ENCODE data around the gene SLC17A8.
"Not testable (repeated sequence)": the region's sequence is repeated elsewhere in the genome, so short reads cannot be mapped to it uniquely, and the experiment has no call there.

Gene SLC17A8

DNA sequence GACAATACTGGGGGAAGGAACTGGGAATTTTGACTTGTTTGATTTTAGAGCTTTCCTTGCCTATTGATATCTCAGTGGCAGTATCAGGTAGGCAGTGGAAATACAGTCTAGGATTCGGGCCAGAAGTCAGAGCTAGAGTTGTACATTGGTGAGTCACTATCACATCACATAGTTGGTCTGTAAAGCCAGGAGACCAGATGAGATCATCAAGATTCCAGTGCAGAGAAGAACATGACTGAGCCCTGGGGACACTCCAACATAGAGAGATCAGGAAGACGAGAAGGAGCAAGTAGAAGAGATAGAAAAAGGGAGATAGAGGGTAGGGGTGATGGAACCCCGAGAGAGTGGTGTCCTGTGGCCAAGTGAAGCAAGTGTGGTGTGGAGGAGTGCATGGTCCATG, 70.2 kb downstream of the SLC17A8 start:
- DNase-seq (ENCODE audit: low read depth), result no peak

DNA sequence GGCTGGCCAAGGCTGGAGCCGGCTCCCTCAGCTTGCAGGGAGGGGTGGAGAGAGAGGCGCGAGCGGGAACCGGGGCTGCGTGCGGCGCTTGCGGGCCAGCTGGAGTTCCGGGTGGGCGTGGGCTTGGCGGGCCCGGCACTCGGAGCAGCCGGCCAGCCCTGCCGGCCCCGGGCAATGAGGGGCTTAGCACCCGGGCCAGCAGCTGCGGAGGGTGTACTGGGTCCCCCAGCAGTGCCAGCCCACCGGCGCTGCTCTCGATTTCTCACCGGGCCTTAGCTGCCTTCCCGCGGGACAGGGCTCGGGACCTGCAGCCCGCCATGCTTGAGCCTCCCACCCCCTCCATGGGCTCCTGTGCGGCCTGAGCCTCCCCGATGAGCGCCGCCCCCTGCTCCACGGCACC, 73.4 kb downstream of the SLC17A8 start:
- DNase-seq (ENCODE audit: low read depth), result not testable (repeated sequence)

GRCh38 chr12:100433701-100434100, 76.8 kb downstream of the SLC17A8 start:
- DNase-seq (ENCODE audit: low read depth), result no peak

DNA sequence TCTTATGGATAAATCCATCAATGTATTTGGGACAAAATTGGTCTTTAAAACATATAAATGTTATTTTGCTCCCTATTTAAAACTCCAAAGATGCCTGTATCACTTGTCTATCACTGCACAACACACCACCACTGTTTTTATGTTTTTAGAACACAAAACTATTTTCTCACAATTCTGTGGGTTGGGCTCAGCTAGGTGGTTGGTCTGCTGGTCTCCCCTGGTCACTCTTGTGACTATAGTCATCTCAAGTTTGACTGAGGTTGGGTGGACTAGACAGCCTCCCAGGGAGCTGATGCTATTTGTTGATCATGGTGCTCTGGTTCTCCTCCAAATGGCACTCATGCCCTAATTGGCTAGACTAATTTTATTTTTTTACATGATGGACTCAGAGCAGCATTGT, 77.3 kb downstream of the SLC17A8 start:
- DNase-seq (ENCODE audit: low read depth), result no peak

- DNase-seq (ENCODE audit: low read depth), result no peak
Observed at GRCh38 chr12:100435957-100436356, 79.1 kb downstream of the SLC17A8 start.

GRCh38 chr12:100437038-100437841, 80.4 kb downstream of the SLC17A8 start:
- no peak for DNase-seq (ENCODE audit: low read depth)

DNA sequence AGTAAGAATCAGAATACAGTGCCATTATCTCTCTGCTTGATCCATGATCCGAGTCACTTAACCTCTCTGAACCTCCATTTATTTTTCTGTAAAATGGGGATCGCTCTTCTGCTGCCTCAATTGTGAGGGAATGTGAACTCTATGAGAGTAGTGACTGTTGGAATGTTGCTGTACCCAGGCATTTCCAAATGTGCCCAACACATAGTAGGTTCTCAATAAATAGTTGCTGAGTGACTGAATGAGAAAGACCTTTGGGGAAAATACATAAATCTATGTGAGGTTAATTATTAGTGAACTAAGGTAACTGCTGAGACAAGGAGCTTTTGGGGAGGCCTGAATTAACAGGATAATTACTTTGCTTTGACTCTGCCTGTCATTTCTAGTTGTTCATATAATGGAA, 82.9 kb downstream of the SLC17A8 start:
- no peak for DNase-seq (ENCODE audit: low read depth)

- no peak for DNase-seq (ENCODE audit: low read depth)
Observed at GRCh38 chr12:100442403-100442802, 85.5 kb downstream of the SLC17A8 start.

DNA sequence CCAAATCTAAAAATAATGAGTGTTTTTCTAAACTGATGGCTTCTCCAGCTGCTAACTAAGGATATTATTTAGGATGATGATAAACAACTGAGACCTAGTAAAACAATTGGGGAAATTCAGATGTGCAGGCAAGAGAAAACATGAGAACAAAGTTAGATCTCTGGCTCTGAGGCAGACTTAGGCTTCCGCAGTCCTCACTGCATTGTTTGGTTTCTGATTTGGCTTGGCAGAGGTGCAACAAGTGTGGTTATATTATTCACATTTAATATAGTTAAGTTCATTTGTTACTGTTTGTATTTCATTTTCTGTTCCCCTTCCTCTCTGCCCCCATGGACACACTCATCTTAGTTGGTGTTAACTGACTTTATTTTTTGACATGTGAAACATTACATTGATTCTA, 86.6 kb downstream of the SLC17A8 start:
- DNase-seq (ENCODE audit: low read depth), result no peak

DNA sequence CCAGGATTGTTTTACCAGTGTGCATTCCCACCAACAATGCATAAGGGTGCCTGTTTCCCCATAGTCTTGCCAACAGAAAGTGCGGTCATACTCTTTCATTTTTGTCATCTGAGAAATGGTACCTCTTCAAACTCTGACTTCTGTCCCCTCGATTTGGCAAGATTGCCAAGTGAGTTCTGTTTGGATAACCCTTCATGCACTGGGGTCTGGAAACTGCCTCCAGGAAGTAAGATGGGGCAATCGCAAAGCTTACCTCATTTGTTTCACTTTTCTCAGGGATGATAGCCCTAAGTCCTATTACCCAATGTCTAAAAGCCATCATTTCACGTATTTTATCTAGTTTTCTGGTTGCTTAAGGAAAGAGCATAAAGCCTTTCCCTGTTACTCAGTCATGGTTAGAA, 88.2 kb downstream of the SLC17A8 start:
- no peak for DNase-seq (ENCODE audit: low read depth)

DNA sequence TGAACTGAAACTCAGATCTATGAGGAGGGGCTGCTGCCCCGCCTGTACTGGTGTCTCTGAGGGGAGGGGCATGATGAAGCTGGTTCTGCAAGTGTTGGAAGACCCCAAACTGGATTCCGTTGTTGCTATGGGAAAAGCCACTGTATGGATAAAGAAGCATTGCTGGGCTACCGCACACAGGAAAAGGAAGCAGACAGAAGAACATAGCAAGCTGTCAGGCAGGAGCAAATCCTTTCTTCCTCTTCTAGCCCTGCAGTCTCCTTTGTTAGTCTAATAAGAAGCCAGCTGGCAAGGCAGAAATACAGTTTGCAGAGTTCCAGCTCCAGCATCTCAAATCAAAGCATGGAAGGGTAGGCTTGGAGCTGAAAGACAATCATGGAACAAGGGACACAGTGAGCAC, 90.5 kb downstream of the SLC17A8 start:
- no peak for DNase-seq (ENCODE audit: low read depth)

DNA sequence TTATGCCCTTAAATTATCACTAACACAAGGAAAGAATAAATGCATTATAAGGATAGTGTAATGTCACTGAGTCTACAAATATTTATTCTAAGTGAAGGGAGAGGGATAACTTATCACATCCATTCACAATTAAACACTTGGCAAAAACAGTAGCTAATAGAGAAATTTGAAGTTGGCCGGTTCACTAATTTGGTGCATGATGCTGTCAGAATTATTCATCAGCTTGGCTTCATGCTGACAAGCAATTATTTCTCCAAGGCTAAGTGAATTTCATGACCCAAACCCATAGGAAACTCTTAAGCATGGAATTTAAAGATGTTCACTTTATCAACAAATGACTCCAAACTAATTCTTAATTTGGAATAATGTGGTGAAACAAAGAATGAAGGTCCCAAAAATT, 91.8 kb downstream of the SLC17A8 start:
- DNase-seq (ENCODE audit: low read depth), result no peak

- DNase-seq (ENCODE audit: low read depth), result no peak
Observed at GRCh38 chr12:100450735-100451134, 93.9 kb downstream of the SLC17A8 start.

DNA sequence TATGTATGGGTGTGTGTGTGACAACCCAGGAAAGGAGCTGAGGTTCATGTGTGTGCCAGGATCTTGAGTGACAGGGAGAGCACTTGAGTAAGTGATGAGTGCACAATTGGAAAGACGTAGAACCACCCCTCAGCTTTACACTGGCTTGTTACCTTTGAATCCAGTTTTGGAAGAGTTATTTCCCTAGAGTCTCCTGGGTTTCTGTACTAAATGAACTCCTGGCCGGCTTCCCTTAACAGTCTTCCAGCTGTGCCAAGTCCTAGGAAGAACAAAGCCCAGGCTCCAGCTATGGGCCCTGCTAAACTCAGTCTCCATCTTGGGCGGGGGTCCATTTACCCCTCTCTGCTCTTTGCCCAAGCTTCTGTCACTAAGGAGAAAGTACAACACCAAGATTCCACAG, 97.1 kb downstream of the SLC17A8 start:
- DNase-seq (ENCODE audit: low read depth), result no peak

DNA sequence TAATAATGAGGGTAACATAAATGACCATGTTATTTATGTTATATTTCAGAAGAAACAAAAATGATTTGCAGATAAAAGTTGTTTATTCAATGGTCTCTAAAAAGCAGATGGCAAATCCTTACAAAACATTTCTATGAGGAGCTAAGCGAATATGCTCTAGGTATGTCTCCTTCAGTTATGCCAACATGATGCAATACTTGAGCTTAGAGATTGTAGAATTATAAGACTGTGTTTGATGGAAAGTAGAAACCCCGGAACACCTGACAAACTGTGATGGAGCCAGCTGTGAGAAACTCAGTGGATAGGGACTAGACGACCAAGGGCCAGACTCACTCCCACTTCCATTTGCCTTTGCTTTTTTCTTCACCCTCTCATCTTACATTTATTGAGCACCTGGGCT, 99.0 kb downstream of the SLC17A8 start:
- no peak for DNase-seq (ENCODE audit: low read depth)

GRCh38 chr12:100458191-100458590, 101.3 kb downstream of the SLC17A8 start:
- no peak for DNase-seq (ENCODE audit: low read depth)

- no peak for DNase-seq (ENCODE audit: low read depth)
Observed at GRCh38 chr12:100460702-100461101, 103.8 kb downstream of the SLC17A8 start.

DNA sequence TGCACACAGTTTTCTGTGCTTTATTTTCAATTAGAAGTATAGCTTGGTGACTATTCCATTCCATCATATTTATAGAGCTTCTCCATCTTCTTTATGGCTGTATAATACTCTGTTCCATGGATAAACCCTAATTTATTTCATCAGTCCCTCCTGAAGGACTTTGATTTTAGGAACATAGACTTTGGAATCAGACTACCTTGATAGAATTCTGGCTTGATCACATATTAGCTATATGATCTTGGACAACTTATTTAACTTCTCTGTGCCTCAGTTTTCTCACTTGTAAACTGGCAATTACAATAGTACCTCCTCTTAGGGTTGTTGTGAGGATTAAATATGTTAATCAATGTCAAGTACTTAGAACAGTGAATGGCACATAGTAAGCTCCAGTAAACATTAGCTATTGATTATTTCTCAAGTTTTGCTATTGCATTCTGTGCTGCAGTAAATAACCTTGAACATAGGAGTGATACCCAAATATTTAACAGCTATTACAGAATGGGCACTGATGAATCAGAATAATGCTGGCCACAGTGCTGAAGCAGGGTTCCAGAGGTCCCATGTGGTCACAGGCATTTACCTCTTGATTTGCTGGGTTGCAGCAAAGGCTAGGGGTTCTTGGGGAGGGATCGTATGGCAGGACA, 104.6 kb downstream of the SLC17A8 start:
- DNase-seq (ENCODE audit: low read depth), result no peak

- DNase-seq (ENCODE audit: low read depth), result no peak
Observed at GRCh38 chr12:100463661-100464060, 106.8 kb downstream of the SLC17A8 start.

DNA sequence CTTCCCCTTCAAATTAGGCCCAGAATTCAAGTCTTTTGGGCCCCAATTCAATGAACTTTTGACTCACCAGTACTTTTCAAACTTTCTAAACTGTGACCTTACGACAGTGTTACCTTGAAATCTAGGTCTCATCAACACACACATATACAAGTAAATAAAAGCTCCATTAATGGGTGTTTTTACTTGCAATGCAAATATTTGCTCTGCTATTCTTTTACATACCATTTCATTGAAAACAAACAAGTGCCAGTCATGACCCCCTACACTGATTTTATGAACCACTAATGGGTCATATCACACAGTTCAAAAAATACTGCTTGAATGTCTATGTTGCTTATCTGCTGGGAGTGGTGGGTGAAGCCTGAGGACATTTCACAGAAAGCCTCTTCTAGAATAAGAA, 107.7 kb downstream of the SLC17A8 start:
- no peak for DNase-seq (ENCODE audit: low read depth)

GRCh38 chr12:100468126-100468525, 111.3 kb downstream of the SLC17A8 start:
- DNase-seq (ENCODE audit: low read depth), result no peak

Measured in stimulated activated CD8-positive, alpha-beta memory T cell treated with anti-CD3 and anti-CD28 coated beads, Interleukin-7, amount 100 ng/mL, for 24 hours (primary cell).